ENCODE data around the gene EEF2. TPM values are rescaled to one million over a fixed set of nuclear protein-coding genes. Genes with fewer than 3 reads are reported as not detected.

The EEF2 gene
- total and polyA plus RNA-seq, 2 experiments from 2014 or later = 316 to 2,849 TPM

DNA sequence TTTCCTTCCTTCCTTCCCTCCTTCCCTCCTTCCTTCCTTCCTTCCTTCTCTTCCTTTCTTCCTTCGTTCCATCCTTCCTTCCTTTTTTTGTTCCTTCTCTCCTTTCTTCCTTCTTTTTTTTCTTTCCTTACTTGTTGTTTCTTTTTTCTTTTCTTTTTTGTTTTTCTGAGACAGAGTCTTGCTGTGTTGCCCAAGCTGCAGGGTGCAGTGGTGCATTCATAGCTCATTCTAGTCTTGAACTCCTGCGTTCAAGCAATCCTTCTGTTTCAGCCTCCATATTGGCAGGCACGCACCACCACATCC lies 5.5 kb upstream of the EEF2 start:
- H3K36me3 ChIP-seq = no peaks in the 10 kb centered on the region
- DNase-seq (ENCODE audit: low read depth in 1 of 2, low spot score in 1 of 2) = no peak
- no peaks in the 10 kb centered on the region for H3K27me3 ChIP-seq
- H3K9me3 ChIP-seq (ENCODE audit: low read depth) = no peaks in the 10 kb centered on the region
- TF ChIP-seq, protein P1, sequence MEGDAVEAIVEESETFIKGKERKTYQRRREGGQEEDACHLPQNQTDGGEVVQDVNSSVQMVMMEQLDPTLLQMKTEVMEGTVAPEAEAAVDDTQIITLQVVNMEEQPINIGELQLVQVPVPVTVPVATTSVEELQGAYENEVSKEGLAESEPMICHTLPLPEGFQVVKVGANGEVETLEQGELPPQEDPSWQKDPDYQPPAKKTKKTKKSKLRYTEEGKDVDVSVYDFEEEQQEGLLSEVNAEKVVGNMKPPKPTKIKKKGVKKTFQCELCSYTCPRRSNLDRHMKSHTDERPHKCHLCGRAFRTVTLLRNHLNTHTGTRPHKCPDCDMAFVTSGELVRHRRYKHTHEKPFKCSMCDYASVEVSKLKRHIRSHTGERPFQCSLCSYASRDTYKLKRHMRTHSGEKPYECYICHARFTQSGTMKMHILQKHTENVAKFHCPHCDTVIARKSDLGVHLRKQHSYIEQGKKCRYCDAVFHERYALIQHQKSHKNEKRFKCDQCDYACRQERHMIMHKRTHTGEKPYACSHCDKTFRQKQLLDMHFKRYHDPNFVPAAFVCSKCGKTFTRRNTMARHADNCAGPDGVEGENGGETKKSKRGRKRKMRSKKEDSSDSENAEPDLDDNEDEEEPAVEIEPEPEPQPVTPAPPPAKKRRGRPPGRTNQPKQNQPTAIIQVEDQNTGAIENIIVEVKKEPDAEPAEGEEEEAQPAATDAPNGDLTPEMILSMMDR (IDR thresholded peaks at IDR 0.05; ENCODE audit: low read depth, low read length) = no peak
- peaks cover 3% of the 10 kb centered on the region for H3K4me1 ChIP-seq (ENCODE audit: low read depth)
- H3K4me3 ChIP-seq = no peak overlapping the region
- H3K27ac ChIP-seq = no peak overlapping the region

DNA sequence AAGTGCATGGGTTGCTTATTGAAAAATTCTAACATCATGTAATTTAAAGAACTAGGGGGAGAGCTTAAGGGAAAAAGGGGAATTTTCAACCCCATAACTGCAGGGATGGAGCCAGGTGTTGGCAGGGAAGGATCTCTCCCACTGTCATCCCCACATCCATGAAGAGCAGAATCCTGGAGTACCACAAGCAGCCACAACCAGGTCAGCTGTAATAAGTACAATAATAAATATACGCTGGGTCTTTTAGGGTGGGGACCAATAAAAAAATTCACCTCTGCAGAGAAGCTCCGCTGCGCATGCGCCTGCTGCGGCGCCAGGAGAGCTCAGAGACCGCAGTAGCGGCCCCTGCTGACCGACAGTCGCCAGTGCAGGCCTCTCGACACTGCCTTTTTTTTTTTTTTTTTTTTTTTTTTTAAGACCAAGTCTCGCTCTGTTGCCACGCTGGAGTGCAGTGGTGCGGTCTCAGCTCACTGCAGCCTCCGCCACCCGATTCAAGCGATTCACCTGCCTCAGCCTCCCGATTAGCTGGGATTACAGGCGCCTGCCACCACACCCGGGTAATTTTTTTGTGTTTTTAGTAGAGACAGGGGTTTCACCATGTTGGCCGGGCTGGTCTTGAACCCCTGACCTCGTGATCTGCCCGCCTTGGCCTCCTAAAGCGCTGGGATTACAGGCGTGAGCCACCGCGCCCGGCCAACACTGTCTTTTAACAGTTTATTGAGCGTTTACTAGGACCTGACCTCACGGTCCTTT lies 2.5 kb upstream of the EEF2 start:
- Histone ChIP-seq H3K4me3 (no peak overlapping the region), H3K36me3 (peaks cover 13% of the 10 kb centered on the region), H3K4me1 (ENCODE audit: low read depth) (peaks cover 9% of the 10 kb centered on the region), H3K9me3 (ENCODE audit: low read depth) (no peaks in the 10 kb centered on the region), H3K27me3 (no peaks in the 10 kb centered on the region), H3K27ac (no peak overlapping the region)
- DNase-seq (ENCODE audit: low read depth in 1 of 2, low spot score in 1 of 2) = peak; percentile 86 to 91
- TF ChIP-seq, protein P1 (IDR thresholded peaks at IDR 0.05; ENCODE audit: low read depth, low read length) = peak; percentile 91

DNA sequence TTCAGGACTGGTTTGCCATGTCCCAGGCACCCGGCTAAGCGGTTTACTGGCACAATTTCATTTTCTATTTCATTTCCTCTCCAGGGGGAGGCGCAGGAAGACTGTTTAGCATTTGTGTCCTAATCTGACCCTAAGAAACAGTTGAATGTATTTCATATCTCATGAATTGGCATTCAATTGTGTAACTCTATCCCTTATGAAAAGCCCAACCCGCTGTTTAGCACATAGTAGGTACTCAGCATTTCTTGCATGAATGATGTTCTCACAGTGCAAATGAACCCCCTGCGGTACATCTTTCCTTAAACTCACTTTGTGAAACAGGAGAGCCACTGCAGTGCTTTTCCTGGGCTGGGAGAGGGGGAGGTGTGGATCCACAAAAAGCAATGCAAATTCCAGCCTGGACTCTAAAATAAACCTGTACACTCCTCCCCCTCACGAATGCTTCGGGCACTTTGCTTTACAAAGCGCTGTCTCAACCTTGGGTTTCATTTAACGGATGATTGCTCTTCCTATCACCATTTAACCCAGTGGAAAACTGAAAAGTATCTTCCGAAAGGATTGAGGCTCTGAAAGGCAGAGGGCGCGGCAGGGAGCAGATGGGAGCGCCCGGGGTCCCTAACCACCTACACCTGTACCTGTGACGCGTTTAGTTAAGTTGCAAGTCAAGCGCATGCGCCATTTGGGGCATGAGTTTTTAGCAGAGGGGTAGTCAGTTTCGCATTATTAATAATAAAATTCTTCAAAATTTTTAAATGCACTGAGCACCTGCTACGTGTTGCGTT lies 1.2 kb upstream of the EEF2 start:
- peaks cover 26% of the 10 kb centered on the region for H3K36me3 ChIP-seq
- H3K27ac ChIP-seq = peak overlapping the region; percentile 61
- TF ChIP-seq, protein P1 (IDR thresholded peaks at IDR 0.05; ENCODE audit: low read depth, low read length) = peak; percentile 59
- H3K27me3 ChIP-seq = no peaks in the 10 kb centered on the region
- peak; percentile 78 to 87 for DNase-seq (ENCODE audit: low read depth in 1 of 2, low spot score in 1 of 2)
- peaks cover 9% of the 10 kb centered on the region for H3K4me1 ChIP-seq (ENCODE audit: low read depth)
- H3K4me3 ChIP-seq = peak overlapping the region; percentile 85
- H3K9me3 ChIP-seq (ENCODE audit: low read depth) = no peaks in the 10 kb centered on the region

DNA sequence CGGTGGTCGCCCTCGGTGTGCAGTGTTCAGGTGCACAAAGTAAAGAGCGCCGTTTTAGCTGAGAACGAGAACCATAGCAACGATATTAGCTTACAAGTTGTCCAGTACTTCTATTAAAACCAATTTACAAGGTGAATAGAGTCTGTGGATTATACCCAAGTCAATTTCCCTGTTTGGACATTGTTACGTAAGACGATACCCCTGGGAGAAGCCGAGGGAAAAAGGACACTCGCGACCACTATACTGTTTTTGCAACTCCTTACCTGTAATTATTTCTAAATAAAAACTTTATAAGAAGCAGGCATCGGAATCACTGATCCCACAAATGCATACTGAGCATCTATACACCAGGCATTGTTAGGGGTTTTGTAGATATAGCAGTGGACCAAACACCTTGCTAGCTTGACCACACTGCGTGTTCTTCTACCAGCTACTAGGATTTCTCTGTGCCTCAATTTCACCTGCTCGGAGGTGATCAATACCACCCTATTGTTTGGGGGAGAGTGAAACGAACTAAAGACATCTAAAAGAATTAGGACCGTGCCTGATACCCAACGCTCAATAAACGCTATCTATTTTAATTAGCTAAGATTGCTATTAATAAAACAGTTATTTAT lies 488 bp upstream of the EEF2 start:
- Histone ChIP-seq H3K36me3 (peaks cover 33% of the 10 kb centered on the region), H3K27me3 (no peaks in the 10 kb centered on the region), H3K9me3 (ENCODE audit: low read depth) (no peaks in the 10 kb centered on the region), H3K27ac (peak overlapping the region; percentile 61), H3K4me3 (peak overlapping the region; percentile 85), H3K4me1 (ENCODE audit: low read depth) (peaks cover 9% of the 10 kb centered on the region)
- no peak for DNase-seq (ENCODE audit: low read depth in 1 of 2, low spot score in 1 of 2)
- TF ChIP-seq, protein P1 (IDR thresholded peaks at IDR 0.05; ENCODE audit: low read depth, low read length) = no peak

DNA sequence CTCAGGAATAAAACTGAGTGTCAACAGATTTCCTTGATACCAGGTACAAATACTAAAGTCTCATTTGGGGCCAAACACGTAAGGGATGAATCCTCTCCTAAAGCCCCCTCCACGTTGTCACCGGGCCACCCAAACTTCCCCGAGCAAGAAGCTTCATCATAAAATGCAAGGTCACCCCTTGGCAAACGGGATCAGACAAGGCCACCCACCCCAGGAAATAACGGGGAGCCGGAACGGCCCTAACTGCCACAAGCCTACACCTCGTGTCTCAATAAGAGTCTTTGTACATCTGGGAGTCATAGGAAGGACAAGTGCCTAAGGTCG lies 717 bp downstream of the EEF2 start:
- Histone ChIP-seq H3K4me3 (peak overlapping the region; percentile 85), H3K9me3 (ENCODE audit: low read depth) (no peaks in the 10 kb centered on the region), H3K27ac (peak overlapping the region; percentile 91), H3K36me3 (peaks cover 45% of the 10 kb centered on the region), H3K27me3 (no peaks in the 10 kb centered on the region), H3K4me1 (ENCODE audit: low read depth) (peaks cover 9% of the 10 kb centered on the region)
- TF ChIP-seq, protein P1 (IDR thresholded peaks at IDR 0.05; ENCODE audit: low read depth, low read length) = no peak
- DNase-seq (ENCODE audit: low read depth in 1 of 2, low spot score in 1 of 2) = no peak
